DMS79 treated with DMSO at 0.1 percent for 48 hours (cell line): Measurements from ENCODE around the gene GPR82.
"Not testable (repeated sequence)": the region's sequence is repeated elsewhere in the genome, so short reads cannot be mapped to it uniquely, and the experiment has no call there.

Source experiments
- DNase-seq: peaks from one replicate; lab custom pipeline; 2025; lab: John Stamatoyannopoulos, UW

GPR82 gene

GRCh38 chrX:41719610-41720009 is 4.4 kb upstream of the GPR82 start:
- DNase-seq: not testable (repeated sequence)

GRCh38 chrX:41720125-41720779 is 3.7 kb upstream of the GPR82 start:
- DNase-seq: no peak

- no peak for DNase-seq
These were observed 2.4 kb upstream of the GPR82 start for GRCh38 chrX:41721590-41721989.

DNA sequence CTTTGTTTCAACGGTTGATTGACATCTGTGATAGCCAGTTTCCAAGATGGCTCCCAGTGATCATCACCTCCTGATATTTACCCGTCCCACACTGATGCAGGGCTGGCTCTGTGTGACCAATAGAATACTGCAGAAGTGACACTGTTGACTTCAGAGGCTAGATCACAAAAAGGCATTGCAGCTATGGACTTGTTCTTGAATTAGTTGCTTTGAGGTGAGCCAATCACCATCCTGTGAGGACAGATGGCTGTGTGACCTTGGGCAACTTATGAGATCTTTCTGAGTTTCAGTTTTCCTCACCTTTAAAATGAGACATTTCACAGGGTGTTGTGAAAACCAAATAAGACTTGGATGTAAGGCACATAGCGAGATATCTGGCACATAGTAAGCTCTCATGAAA is 1.8 kb upstream of the GPR82 start:
- no peak for DNase-seq

DNA sequence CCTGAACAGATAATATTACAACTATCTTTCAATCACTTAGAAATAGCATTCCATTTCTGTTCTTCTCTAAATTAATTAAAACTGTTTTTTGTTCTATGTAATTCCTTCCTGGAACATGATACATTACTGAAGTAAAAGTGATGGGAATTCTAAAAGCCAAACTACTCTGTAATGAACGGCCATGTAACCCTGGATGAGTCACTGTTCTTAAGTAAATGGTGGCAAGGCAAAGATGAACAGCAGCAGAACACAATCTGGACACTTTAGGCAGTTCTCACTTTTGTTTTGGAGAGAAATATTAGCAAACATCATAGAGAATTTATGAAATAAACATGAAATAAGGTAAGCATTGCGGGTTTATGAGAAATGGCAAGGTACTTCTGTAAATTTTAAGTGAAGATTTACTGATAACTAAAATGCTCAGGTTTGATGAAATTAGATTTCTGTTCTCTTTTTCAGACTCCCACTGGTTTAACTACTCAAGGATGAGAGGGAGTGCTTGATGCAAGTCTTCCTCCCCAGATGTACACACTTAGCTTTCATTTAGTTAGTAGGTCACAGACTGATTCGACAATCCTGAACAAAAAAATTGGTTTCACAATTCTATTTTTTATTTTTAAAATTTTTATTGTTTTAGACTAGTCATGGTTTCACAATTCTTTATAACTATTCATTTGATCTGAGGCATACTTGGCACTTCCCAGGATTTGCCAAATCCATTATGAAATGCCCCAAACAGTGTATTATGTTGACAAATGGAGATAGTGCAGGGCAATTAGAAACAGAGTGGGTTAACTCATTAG is 964 bp upstream of the GPR82 start:
- no peak for DNase-seq

DNA sequence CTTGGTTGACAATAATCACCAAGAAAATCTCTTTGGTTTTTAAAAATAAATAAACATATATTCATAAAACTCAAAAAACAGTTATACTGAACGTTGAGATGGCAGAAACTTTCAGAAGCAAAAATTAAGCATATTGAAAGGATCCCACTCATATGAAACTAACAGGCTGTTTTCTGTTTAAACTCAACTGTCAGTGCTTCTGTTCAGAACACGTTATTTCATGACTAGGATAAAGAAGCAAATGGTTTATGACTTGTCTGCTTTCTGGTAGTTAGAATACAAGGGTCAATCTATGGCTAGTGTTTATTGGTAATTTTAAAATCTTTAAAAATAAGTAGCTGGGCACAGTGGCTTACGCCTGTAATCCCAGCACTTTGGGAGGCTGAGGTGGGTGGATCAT is 4.1 kb downstream of the GPR82 start:
- DNase-seq: no peak

GRCh38 chrX:41730081-41730480 is 6.1 kb downstream of the GPR82 start:
- no peak for DNase-seq

- DNase-seq: no peak
These were observed 8.3 kb downstream of the GPR82 start for GRCh38 chrX:41732260-41732659.

DNA sequence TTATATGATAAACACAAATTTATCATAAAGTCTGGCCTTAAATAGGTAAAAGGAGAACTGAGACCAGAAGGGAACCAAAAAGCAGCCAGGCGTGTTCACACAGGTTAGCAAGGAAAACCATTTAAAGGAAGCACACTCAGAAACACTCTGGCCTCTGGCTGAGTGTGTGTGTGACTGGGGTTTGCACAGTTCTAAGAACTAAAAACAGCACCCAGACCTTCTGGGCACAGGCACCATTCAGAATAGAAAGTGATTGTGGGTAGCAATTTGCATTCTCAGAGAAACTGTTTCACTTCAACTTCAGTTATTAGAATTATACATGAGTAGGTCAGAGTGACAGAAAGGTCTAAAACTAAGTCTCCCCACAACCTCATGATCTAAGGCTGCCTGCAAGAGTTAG is 10.0 kb downstream of the GPR82 start:
- no peak for DNase-seq

DNA sequence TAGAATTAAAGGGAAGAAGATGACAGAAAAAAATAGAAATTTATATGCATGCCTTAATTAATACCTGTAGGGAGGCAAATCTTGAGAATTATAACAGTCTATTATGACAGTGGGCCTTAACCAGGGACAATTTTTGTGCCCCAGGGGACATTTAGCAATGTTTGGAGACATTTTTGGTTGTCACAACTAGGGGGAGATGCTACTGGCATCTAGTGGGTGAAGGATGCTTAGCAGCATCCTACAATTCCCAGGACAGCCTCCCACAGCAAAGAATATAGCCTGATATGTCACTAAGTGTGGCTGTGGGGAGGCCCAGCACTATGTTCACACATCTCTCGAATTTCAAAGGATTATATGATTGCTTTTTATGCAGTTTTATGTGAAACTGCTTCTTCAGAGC is 10.5 kb downstream of the GPR82 start:
- no peak for DNase-seq

- no peak for DNase-seq
These were observed 13.1 kb downstream of the GPR82 start for GRCh38 chrX:41737065-41737464.

- no peak for DNase-seq
These were observed 15.9 kb downstream of the GPR82 start for GRCh38 chrX:41739871-41740270.

GRCh38 chrX:41750716-41751115 is 26.7 kb downstream of the GPR82 start:
- DNase-seq: no peak

GRCh38 chrX:41758401-41758800 is 34.4 kb downstream of the GPR82 start:
- DNase-seq: no peak

GRCh38 chrX:41759817-41760216 is 35.8 kb downstream of the GPR82 start:
- no peak for DNase-seq

GRCh38 chrX:41761169-41761568 is 37.2 kb downstream of the GPR82 start:
- no peak for DNase-seq

GRCh38 chrX:41761702-41762101 is 37.7 kb downstream of the GPR82 start:
- no peak for DNase-seq

DNA sequence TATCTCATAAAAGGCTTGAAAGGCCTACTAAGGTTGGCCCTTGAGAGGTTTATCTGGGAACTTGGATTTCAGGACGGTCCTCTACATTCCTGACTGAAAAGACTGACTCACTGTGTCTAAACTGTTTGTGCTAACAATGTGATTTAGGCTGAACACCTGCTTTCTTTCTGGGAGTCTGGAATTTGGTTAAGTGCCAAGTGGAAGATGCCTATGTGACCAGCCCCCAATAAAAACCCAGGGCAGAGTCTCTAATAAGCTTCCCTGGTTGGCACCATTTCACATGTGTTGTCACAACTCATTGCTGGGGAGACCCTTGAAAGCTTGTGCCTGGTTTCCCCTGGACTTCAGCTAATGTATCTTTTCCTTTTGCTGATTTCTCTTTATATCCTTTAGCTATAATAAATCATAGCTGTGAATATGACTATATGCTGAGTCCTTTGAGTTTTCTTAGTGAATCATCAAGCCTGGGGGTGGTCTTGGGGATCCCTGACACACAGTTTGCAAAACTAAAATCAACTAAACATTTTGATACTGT is 55.1 kb downstream of the GPR82 start:
- peak; percentile 5 for DNase-seq
